IMR-90 (cell line): ENCODE data around the gene EPB41L3. TPM values are rescaled to one million over a fixed set of nuclear protein-coding genes. Genes with fewer than 3 reads are reported as not detected.

Experiments
- ATAC-seq: fragments of 200-7000 bp; cut with Tn5 transposase; 2 replicates; pipeline ENCODE4 v1.9.1; 2020; ENCODE audit warnings: low read depth, mild to moderate bottlenecking, moderate library complexity
- BruUV-seq: library from RNA; stranded (reverse); fragments of 400-500 nt; replicated peaks from 2 replicates; lab custom pipeline; 2021; lab: Mats Ljungman, UMichigan
- CTCF ChIA-PET: fragments of 300-600 bp; formaldehyde crosslinking; extraction: SDS; loops from one replicate; lab custom pipeline; 2021; ENCODE audit warnings: antibody characterized with exemption; lab: Yijun Ruan, JAX
- POLR2A ChIA-PET: fragments of 300-600 bp; sonication (Branson Sonifier 250); formaldehyde crosslinking; loops from one replicate; lab custom pipeline; 2022; ENCODE audit warnings: antibody characterized with exemption; ENCODE audit not compliant: unreplicated experiment; lab: Charles Lee
- DNase-seq: peaks from one replicate; pipeline ENCODE4 v3.0.0; 2013
- H2AFZ ChIP-seq: replicated peaks from 2 replicates; pipeline ENCODE3; 2013; ENCODE audit warnings: low read length, mild to moderate bottlenecking; ENCODE audit not compliant: poor library complexity
- H2AK5ac ChIP-seq: 2 replicates; pipeline ENCODE4 v1.6.1; 2013; ENCODE audit warnings: low read depth, low read length, inconsistent platforms
- H2AK9ac ChIP-seq: replicated peaks from 2 replicates; pipeline ENCODE3; 2013; ENCODE audit warnings: mild to moderate bottlenecking, low read depth, low read length, moderate library complexity; ENCODE audit not compliant: poor library complexity
- H2BK120ac ChIP-seq: 2 replicates; pipeline ENCODE4 v1.6.1; 2013; ENCODE audit warnings: low read depth, low read length, inconsistent platforms
- H2BK15ac ChIP-seq: 3 replicates; pipeline ENCODE4 v1.6.1; 2013; ENCODE audit warnings: low read depth, low read length, inconsistent platforms
- H2BK20ac ChIP-seq: 2 replicates; pipeline ENCODE4 v1.6.1; 2013; ENCODE audit warnings: low read depth, mild to moderate bottlenecking, inconsistent platforms, low read length, moderate library complexity
- H2BK5ac ChIP-seq: 2 replicates; pipeline ENCODE4 v1.6.1; 2013; ENCODE audit warnings: mild to moderate bottlenecking, low read depth, low read length, inconsistent platforms; ENCODE audit not compliant: poor library complexity, severe bottlenecking
- H3K14ac ChIP-seq: replicated peaks from 2 replicates; pipeline ENCODE4 v1.6.1; 2013; ENCODE audit warnings: low read depth, low read length, inconsistent platforms
- H3K18ac ChIP-seq: 2 replicates; pipeline ENCODE4 v1.6.1; 2013; ENCODE audit warnings: low read depth, low read length, control low read depth
- H3K23ac ChIP-seq: 2 replicates; pipeline ENCODE4 v1.6.1; 2013; ENCODE audit warnings: low read depth, low read length, inconsistent platforms
- H3K27ac ChIP-seq: 2 replicates; pipeline ENCODE4 v1.5.1; 2013; ENCODE audit warnings: mild to moderate bottlenecking, control low read depth, low read length; ENCODE audit not compliant: insufficient read depth
- H3K27me3 ChIP-seq: 2 replicates; pipeline ENCODE4 v1.6.1; 2013; ENCODE audit warnings: low read length; ENCODE audit not compliant: control insufficient read depth, insufficient read depth
- H3K36me3 ChIP-seq: 2 replicates; pipeline ENCODE4 v1.6.1; 2013; ENCODE audit warnings: low read length, mixed read lengths; ENCODE audit not compliant: control insufficient read depth, insufficient read depth
- H3K4ac ChIP-seq: 2 replicates; pipeline ENCODE4 v1.6.1; 2013; ENCODE audit warnings: low read depth, low read length, inconsistent platforms
- H3K4me1 ChIP-seq: 2 replicates; pipeline ENCODE4 v1.6.1; 2013; ENCODE audit warnings: low read length, mixed read lengths; ENCODE audit not compliant: control insufficient read depth, insufficient read depth
- H3K4me2 ChIP-seq: 2 replicates; pipeline ENCODE4 v1.6.1; 2013; ENCODE audit warnings: low read depth, mild to moderate bottlenecking, control low read depth, low read length, moderate library complexity
- H3K4me3 ChIP-seq: 2 replicates; pipeline ENCODE4 v1.5.1; 2013; ENCODE audit warnings: low read depth, mild to moderate bottlenecking, control low read depth, low read length, moderate library complexity; ENCODE audit not compliant: insufficient read depth
- H3K56ac ChIP-seq: 2 replicates; pipeline ENCODE4 v1.6.1; 2013; ENCODE audit warnings: low read length, inconsistent platforms; ENCODE audit not compliant: insufficient read depth; ENCODE audit errors: extremely low read depth
- H3K79me1 ChIP-seq, 2 experiments: 2 replicates each; pipeline ENCODE4 v1.6.1; 2013; ENCODE audit warnings: low read length in 2 of 2, inconsistent platforms in 1 of 2, low read depth in 1 of 2
- H3K9ac ChIP-seq: 2 replicates; pipeline ENCODE4 v1.6.1; 2013; ENCODE audit warnings: low read depth, low read length, control low read depth
- H3K9me1 ChIP-seq: 2 replicates; pipeline ENCODE4 v1.6.1; 2013; ENCODE audit warnings: low read length, inconsistent platforms; ENCODE audit not compliant: insufficient read depth
- H3K9me3 ChIP-seq: 2 replicates; pipeline ENCODE4 v1.6.1; 2013; ENCODE audit warnings: low read length; ENCODE audit not compliant: control insufficient read depth, insufficient read depth
- H4K20me1 ChIP-seq: 2 replicates; pipeline ENCODE4 v1.6.1; 2013; ENCODE audit warnings: low read length, inconsistent platforms; ENCODE audit not compliant: insufficient read depth
- H4K5ac ChIP-seq: 2 replicates; pipeline ENCODE4 v1.6.1; 2013; ENCODE audit warnings: mild to moderate bottlenecking, low read depth, low read length, control low read depth
- H4K8ac ChIP-seq, 2 experiments: 2 replicates each; pipeline ENCODE4 v1.6.1; 2013; ENCODE audit warnings: low read depth in 2 of 2, low read length in 2 of 2, control low read depth in 1 of 2, inconsistent platforms in 1 of 2
- H4K91ac ChIP-seq: 2 replicates; pipeline ENCODE4 v1.6.1; 2013; ENCODE audit warnings: low read depth, low read length, inconsistent platforms; ENCODE audit not compliant: insufficient read depth
- BHLHE40 ChIP-seq: fragments of 150-350 bp; IDR thresholded peaks from 2 replicates; pipeline ENCODE4 v1.6.1; 2016; ENCODE audit warnings: mild to moderate bottlenecking, low read depth, low read length
- CEBPB ChIP-seq: IDR thresholded peaks from 2 replicates; pipeline ENCODE4 v1.6.1; 2012; ENCODE audit warnings: low read depth, low read length, improper control_type of control experiment
- CHD1 ChIP-seq: IDR thresholded peaks from 2 replicates; pipeline ENCODE4 v1.6.1; 2012; ENCODE audit warnings: low read depth, low read length, improper control_type of control experiment
- FOS ChIP-seq: fragments of 150-350 bp; IDR thresholded peaks from 2 replicates; pipeline ENCODE4 v1.6.1; 2016; ENCODE audit warnings: low read depth, low read length
- MAZ ChIP-seq: IDR thresholded peaks from 2 replicates; pipeline ENCODE4 v1.6.1; 2012; ENCODE audit warnings: low read depth, mild to moderate bottlenecking, low read length, improper control_type of control experiment, moderate library complexity, borderline replicate concordance
- MXI1 ChIP-seq: IDR thresholded peaks from 2 replicates; pipeline ENCODE4 v1.6.1; 2012; ENCODE audit warnings: low read depth, mild to moderate bottlenecking, low read length, moderate library complexity, borderline replicate concordance
- NFE2L2 ChIP-seq: fragments of 150-350 bp; IDR thresholded peaks from 2 replicates; pipeline ENCODE4 v1.6.1; 2016; ENCODE audit warnings: low read depth, mild to moderate bottlenecking, low read length
- POLR2A ChIP-seq: IDR thresholded peaks from 2 replicates; pipeline ENCODE4 v1.6.1; 2012; ENCODE audit warnings: mild to moderate bottlenecking, low read depth, low read length
- RAD21 ChIP-seq: IDR thresholded peaks from 2 replicates; pipeline ENCODE4 v1.6.1; 2012; ENCODE audit warnings: low read length, improper control_type of control experiment
- RCOR1 ChIP-seq: IDR thresholded peaks from 2 replicates; pipeline ENCODE4 v1.6.1; 2012; ENCODE audit warnings: mild to moderate bottlenecking, low read length, improper control_type of control experiment; ENCODE audit not compliant: insufficient replicate concordance
- RFX5 ChIP-seq: IDR thresholded peaks from 2 replicates; pipeline ENCODE4 v1.8.0; 2012; ENCODE audit warnings: low read depth, mild to moderate bottlenecking, low read length, moderate library complexity
- WGBS, 2 experiments: methylation state at CpG; one replicate each; pipeline versions ENCODE4 v1.1.5 to v1.1.7; 2013; ENCODE audit warnings: missing lambda C conversion rate in 2 of 2; ENCODE audit not compliant: insufficient read length in 1 of 2; ENCODE audit errors: extremely low coverage in 2 of 2; 5-methylcytosine and 5-hydroxymethylcytosine counted together
- dilution Hi-C: fragments of 300-500 bp; cut with HindIII; formaldehyde crosslinking; loops from one replicate; pipeline ENCODE4 v1.14.3; 2018; ENCODE audit warnings: low sequenced_read_pairs; ENCODE audit not compliant: unreplicated experiment
- in situ Hi-C: fragments of 300-500 bp; cut with MboI; formaldehyde crosslinking; loops from 3 replicates; pipeline ENCODE4 v1.14.3; 2019; ENCODE audit warnings: low sequenced_read_pairs, inconsistent platforms, mixed read lengths
- intact Hi-C: fragments of 100-400 bp; cut with micrococcal nuclease; formaldehyde crosslinking; loops from 2 replicates; pipeline ENCODE4 v1.10.0; 2022
- polyA plus RNA-seq, 3 experiments: library from polyadenylated mRNA; depleted of rRNA; stranded (reverse); fragments of >200 nt; gene quantifications; 2 replicates each; pipeline ENCODE4 v1.2.3, GENCODE V29; 2012; ENCODE audit warnings: low replicate concordance in 1 of 3
- total RNA-seq: library from RNA; depleted of rRNA; stranded (reverse); fragments of >200 nt; gene quantifications from 2 replicates; pipeline ENCODE4 v1.2.3, GENCODE V29; 2012
- TF ChIP-seq, protein P1 (sequence below): conservative IDR thresholded peaks from 2 replicates; pipeline ENCODE4 v1.5.1; 2012; ENCODE audit warnings: mild to moderate bottlenecking, low read depth, low read length, improper control_type of control experiment
- TF ChIP-seq, protein P2 (sequence below): fragments of 150-350 bp; IDR thresholded peaks from 2 replicates; pipeline ENCODE4 v1.6.1; 2016; ENCODE audit warnings: low read depth, mild to moderate bottlenecking, low read length, moderate library complexity, borderline replicate concordance

Gene EPB41L3
- total and polyA plus RNA-seq, 2 of the 4 experiments (the other 2 are of a cell fraction), result 36.6 to 70.3 TPM

DNA sequence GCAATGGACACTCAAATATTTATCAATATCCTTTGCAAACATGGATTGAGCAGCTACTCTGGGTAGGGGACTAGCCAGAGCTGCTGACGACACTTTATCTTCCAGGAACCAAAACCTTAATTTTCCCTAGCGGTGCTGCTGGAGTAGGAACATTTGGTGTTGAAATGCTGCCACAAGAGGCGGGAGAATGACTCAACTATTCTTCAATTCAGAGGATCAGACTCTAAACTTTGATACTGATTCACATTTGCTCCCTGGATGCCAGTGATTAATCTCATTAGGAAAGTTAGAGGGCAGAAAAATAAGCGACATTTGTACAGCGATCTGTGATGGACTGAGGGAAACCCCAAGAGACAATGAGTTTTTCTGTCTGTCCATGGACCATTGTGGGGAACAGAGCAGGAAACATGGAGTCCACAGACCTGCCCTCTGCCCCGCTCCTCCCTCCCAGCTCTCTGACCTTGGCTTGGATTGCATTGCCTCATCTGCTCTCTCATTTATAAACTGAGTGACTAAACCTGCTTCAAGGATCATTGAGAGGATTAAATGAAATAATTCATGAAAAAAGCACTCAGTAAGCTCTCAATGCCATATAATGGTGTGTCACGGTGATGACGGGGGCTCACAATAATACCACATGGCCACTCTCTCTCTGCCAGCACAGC, 12.6 kb upstream of the EPB41L3 start:
- no peaks in the 10 kb centered on the region for H4K20me1 ChIP-seq
- peak overlapping the region; percentile 8; the same call in 1 of the 2 replicates for H4K91ac ChIP-seq
- H3K9me1 ChIP-seq, result 0 out of 2 replicates have a peak, but pooled peaks cover 3% of the 10 kb centered on the region
- H2BK5ac ChIP-seq, result peak overlapping the region; percentile 80
- no peak for TF ChIP-seq MXI1
- no peak for TF ChIP-seq RCOR1
- TF ChIP-seq RFX5, result no peak
- TF ChIP-seq BHLHE40, result no peak
- TF ChIP-seq RAD21, result no peak
- no peak for TF ChIP-seq CHD1
- TF ChIP-seq, protein P1, sequence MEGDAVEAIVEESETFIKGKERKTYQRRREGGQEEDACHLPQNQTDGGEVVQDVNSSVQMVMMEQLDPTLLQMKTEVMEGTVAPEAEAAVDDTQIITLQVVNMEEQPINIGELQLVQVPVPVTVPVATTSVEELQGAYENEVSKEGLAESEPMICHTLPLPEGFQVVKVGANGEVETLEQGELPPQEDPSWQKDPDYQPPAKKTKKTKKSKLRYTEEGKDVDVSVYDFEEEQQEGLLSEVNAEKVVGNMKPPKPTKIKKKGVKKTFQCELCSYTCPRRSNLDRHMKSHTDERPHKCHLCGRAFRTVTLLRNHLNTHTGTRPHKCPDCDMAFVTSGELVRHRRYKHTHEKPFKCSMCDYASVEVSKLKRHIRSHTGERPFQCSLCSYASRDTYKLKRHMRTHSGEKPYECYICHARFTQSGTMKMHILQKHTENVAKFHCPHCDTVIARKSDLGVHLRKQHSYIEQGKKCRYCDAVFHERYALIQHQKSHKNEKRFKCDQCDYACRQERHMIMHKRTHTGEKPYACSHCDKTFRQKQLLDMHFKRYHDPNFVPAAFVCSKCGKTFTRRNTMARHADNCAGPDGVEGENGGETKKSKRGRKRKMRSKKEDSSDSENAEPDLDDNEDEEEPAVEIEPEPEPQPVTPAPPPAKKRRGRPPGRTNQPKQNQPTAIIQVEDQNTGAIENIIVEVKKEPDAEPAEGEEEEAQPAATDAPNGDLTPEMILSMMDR, result 0 out of 2 replicates have a peak, but pooled peaks have one; percentile 2
- TF ChIP-seq FOS, result no peak
- TF ChIP-seq, protein P2, sequence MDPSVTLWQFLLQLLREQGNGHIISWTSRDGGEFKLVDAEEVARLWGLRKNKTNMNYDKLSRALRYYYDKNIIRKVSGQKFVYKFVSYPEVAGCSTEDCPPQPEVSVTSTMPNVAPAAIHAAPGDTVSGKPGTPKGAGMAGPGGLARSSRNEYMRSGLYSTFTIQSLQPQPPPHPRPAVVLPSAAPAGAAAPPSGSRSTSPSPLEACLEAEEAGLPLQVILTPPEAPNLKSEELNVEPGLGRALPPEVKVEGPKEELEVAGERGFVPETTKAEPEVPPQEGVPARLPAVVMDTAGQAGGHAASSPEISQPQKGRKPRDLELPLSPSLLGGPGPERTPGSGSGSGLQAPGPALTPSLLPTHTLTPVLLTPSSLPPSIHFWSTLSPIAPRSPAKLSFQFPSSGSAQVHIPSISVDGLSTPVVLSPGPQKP, result no peak
- no peak for TF ChIP-seq MAZ
- no peak for TF ChIP-seq POLR2A
- TF ChIP-seq NFE2L2, result no peak
- peak; percentile 66 for TF ChIP-seq CEBPB
- H4K5ac ChIP-seq, result no peak overlapping the region
- no peak overlapping the region for H2AK9ac ChIP-seq
- ATAC-seq (peak; percentile 92), DNase-seq (peak; percentile 67)
- no peaks in the 10 kb centered on the region for H3K36me3 ChIP-seq
- ChIA-PET POLR2A (no interaction called here), CTCF (no interaction called here)
- peak overlapping the region; percentile 34; the same call in 1 of the 2 replicates for H3K4ac ChIP-seq
- H3K27ac ChIP-seq, result peak overlapping the region; percentile 77
- no peaks in the 10 kb centered on the region for H3K79me1 ChIP-seq
- 0 out of 2 replicates have a peak overlapping the region, but pooled peaks have one; percentile 16 for H3K18ac ChIP-seq
- intact Hi-C loops, result no loop called here
- peak overlapping the region; percentile 59 for H3K4me2 ChIP-seq
- H3K9ac ChIP-seq, result no peak overlapping the region
- H3K9me3 ChIP-seq, result no peaks in the 10 kb centered on the region
- H4K8ac ChIP-seq, result peak overlapping the region in 1 of 2 experiments; percentile 32; a peak in 2 of 4 replicates
- H2BK120ac ChIP-seq, result peak overlapping the region; percentile 82; the same call in 1 of the 2 replicates
- no TSS peak for BruUV-seq
- no peak overlapping the region for H3K4me3 ChIP-seq
- H2AFZ ChIP-seq, result peak overlapping the region; percentile 79
- in situ Hi-C loops, result no loop called here
- H3K23ac ChIP-seq, result peak overlapping the region; percentile 75; the same call in 1 of the 2 replicates
- 42% methylated on average over 2 of the region's 8 CpGs; no CpG with 5 or more reads in 1 of the 2 experiments for WGBS, 2 experiments
- no peak overlapping the region for H2AK5ac ChIP-seq
- no peaks in the 10 kb centered on the region for H3K4me1 ChIP-seq
- no peak overlapping the region for H2BK15ac ChIP-seq
- peak overlapping the region; percentile 78; the same call in 1 of the 2 replicates for H2BK20ac ChIP-seq
- no peak overlapping the region for H3K56ac ChIP-seq
- dilution Hi-C loops, result no loop called here
- H3K27me3 ChIP-seq, result no peaks in the 10 kb centered on the region
- H3K14ac ChIP-seq, result no peak overlapping the region
